IMR-90 (cell line): ENCODE measurements around the gene EPAS1. TPM values are rescaled to one million over a fixed set of nuclear protein-coding genes. Genes with fewer than 3 reads are reported as not detected.

ENCODE experiments used
- ATAC-seq: fragments of 200-7000 bp; cut with Tn5 transposase; 2 replicates; pipeline ENCODE4 v1.9.1; 2020; ENCODE audit warnings: low read depth, mild to moderate bottlenecking, moderate library complexity
- BruUV-seq: library from RNA; stranded (reverse); fragments of 400-500 nt; replicated peaks from 2 replicates; lab custom pipeline; 2021; lab: Mats Ljungman, UMichigan
- CTCF ChIA-PET: fragments of 300-600 bp; formaldehyde crosslinking; extraction: SDS; loops from one replicate; lab custom pipeline; 2021; ENCODE audit warnings: antibody characterized with exemption; lab: Yijun Ruan, JAX
- POLR2A ChIA-PET: fragments of 300-600 bp; sonication (Branson Sonifier 250); formaldehyde crosslinking; loops from one replicate; lab custom pipeline; 2022; ENCODE audit warnings: antibody characterized with exemption; ENCODE audit not compliant: unreplicated experiment; lab: Charles Lee
- DNase-seq: peaks from one replicate; pipeline ENCODE4 v3.0.0; 2013
- H2AFZ ChIP-seq: replicated peaks from 2 replicates; pipeline ENCODE3; 2013; ENCODE audit warnings: low read length, mild to moderate bottlenecking; ENCODE audit not compliant: poor library complexity
- H2AK5ac ChIP-seq: 2 replicates; pipeline ENCODE4 v1.6.1; 2013; ENCODE audit warnings: low read depth, low read length, inconsistent platforms
- H2AK9ac ChIP-seq: replicated peaks from 2 replicates; pipeline ENCODE3; 2013; ENCODE audit warnings: mild to moderate bottlenecking, low read depth, low read length, moderate library complexity; ENCODE audit not compliant: poor library complexity
- H2BK120ac ChIP-seq: 2 replicates; pipeline ENCODE4 v1.6.1; 2013; ENCODE audit warnings: low read depth, low read length, inconsistent platforms
- H2BK15ac ChIP-seq: 3 replicates; pipeline ENCODE4 v1.6.1; 2013; ENCODE audit warnings: low read depth, low read length, inconsistent platforms
- H2BK20ac ChIP-seq: 2 replicates; pipeline ENCODE4 v1.6.1; 2013; ENCODE audit warnings: low read depth, mild to moderate bottlenecking, inconsistent platforms, low read length, moderate library complexity
- H2BK5ac ChIP-seq: 2 replicates; pipeline ENCODE4 v1.6.1; 2013; ENCODE audit warnings: mild to moderate bottlenecking, low read depth, low read length, inconsistent platforms; ENCODE audit not compliant: poor library complexity, severe bottlenecking
- H3K14ac ChIP-seq: replicated peaks from 2 replicates; pipeline ENCODE4 v1.6.1; 2013; ENCODE audit warnings: low read depth, low read length, inconsistent platforms
- H3K18ac ChIP-seq: 2 replicates; pipeline ENCODE4 v1.6.1; 2013; ENCODE audit warnings: low read depth, low read length, control low read depth
- H3K23ac ChIP-seq: 2 replicates; pipeline ENCODE4 v1.6.1; 2013; ENCODE audit warnings: low read depth, low read length, inconsistent platforms
- H3K27ac ChIP-seq: 2 replicates; pipeline ENCODE4 v1.5.1; 2013; ENCODE audit warnings: mild to moderate bottlenecking, control low read depth, low read length; ENCODE audit not compliant: insufficient read depth
- H3K27me3 ChIP-seq: 2 replicates; pipeline ENCODE4 v1.6.1; 2013; ENCODE audit warnings: low read length; ENCODE audit not compliant: control insufficient read depth, insufficient read depth
- H3K36me3 ChIP-seq: 2 replicates; pipeline ENCODE4 v1.6.1; 2013; ENCODE audit warnings: low read length, mixed read lengths; ENCODE audit not compliant: control insufficient read depth, insufficient read depth
- H3K4ac ChIP-seq: 2 replicates; pipeline ENCODE4 v1.6.1; 2013; ENCODE audit warnings: low read depth, low read length, inconsistent platforms
- H3K4me1 ChIP-seq: 2 replicates; pipeline ENCODE4 v1.6.1; 2013; ENCODE audit warnings: low read length, mixed read lengths; ENCODE audit not compliant: control insufficient read depth, insufficient read depth
- H3K4me2 ChIP-seq: 2 replicates; pipeline ENCODE4 v1.6.1; 2013; ENCODE audit warnings: low read depth, mild to moderate bottlenecking, control low read depth, low read length, moderate library complexity
- H3K4me3 ChIP-seq: 2 replicates; pipeline ENCODE4 v1.5.1; 2013; ENCODE audit warnings: low read depth, mild to moderate bottlenecking, control low read depth, low read length, moderate library complexity; ENCODE audit not compliant: insufficient read depth
- H3K56ac ChIP-seq: 2 replicates; pipeline ENCODE4 v1.6.1; 2013; ENCODE audit warnings: low read length, inconsistent platforms; ENCODE audit not compliant: insufficient read depth; ENCODE audit errors: extremely low read depth
- H3K79me1 ChIP-seq, 2 experiments: 2 replicates each; pipeline ENCODE4 v1.6.1; 2013; ENCODE audit warnings: low read length in 2 of 2, inconsistent platforms in 1 of 2, low read depth in 1 of 2
- H3K9ac ChIP-seq: 2 replicates; pipeline ENCODE4 v1.6.1; 2013; ENCODE audit warnings: low read depth, low read length, control low read depth
- H3K9me1 ChIP-seq: 2 replicates; pipeline ENCODE4 v1.6.1; 2013; ENCODE audit warnings: low read length, inconsistent platforms; ENCODE audit not compliant: insufficient read depth
- H3K9me3 ChIP-seq: 2 replicates; pipeline ENCODE4 v1.6.1; 2013; ENCODE audit warnings: low read length; ENCODE audit not compliant: control insufficient read depth, insufficient read depth
- H4K20me1 ChIP-seq: 2 replicates; pipeline ENCODE4 v1.6.1; 2013; ENCODE audit warnings: low read length, inconsistent platforms; ENCODE audit not compliant: insufficient read depth
- H4K5ac ChIP-seq: 2 replicates; pipeline ENCODE4 v1.6.1; 2013; ENCODE audit warnings: mild to moderate bottlenecking, low read depth, low read length, control low read depth
- H4K8ac ChIP-seq, 2 experiments: 2 replicates each; pipeline ENCODE4 v1.6.1; 2013; ENCODE audit warnings: low read depth in 2 of 2, low read length in 2 of 2, control low read depth in 1 of 2, inconsistent platforms in 1 of 2
- H4K91ac ChIP-seq: 2 replicates; pipeline ENCODE4 v1.6.1; 2013; ENCODE audit warnings: low read depth, low read length, inconsistent platforms; ENCODE audit not compliant: insufficient read depth
- BHLHE40 ChIP-seq: fragments of 150-350 bp; IDR thresholded peaks from 2 replicates; pipeline ENCODE4 v1.6.1; 2016; ENCODE audit warnings: mild to moderate bottlenecking, low read depth, low read length
- CEBPB ChIP-seq: IDR thresholded peaks from 2 replicates; pipeline ENCODE4 v1.6.1; 2012; ENCODE audit warnings: low read depth, low read length, improper control_type of control experiment
- CTCF ChIP-seq: conservative IDR thresholded peaks from 2 replicates; pipeline ENCODE4 v1.5.1; 2012; ENCODE audit warnings: mild to moderate bottlenecking, low read depth, low read length, improper control_type of control experiment
- MAFK ChIP-seq: IDR thresholded peaks from 2 replicates; pipeline ENCODE4 v1.6.1; 2012; ENCODE audit warnings: low read depth, low read length, improper control_type of control experiment
- MAZ ChIP-seq: IDR thresholded peaks from 2 replicates; pipeline ENCODE4 v1.6.1; 2012; ENCODE audit warnings: low read depth, mild to moderate bottlenecking, low read length, improper control_type of control experiment, moderate library complexity, borderline replicate concordance
- NFE2L2 ChIP-seq: fragments of 150-350 bp; IDR thresholded peaks from 2 replicates; pipeline ENCODE4 v1.6.1; 2016; ENCODE audit warnings: low read depth, mild to moderate bottlenecking, low read length
- POLR2A ChIP-seq: IDR thresholded peaks from 2 replicates; pipeline ENCODE4 v1.6.1; 2012; ENCODE audit warnings: mild to moderate bottlenecking, low read depth, low read length
- RFX5 ChIP-seq: IDR thresholded peaks from 2 replicates; pipeline ENCODE4 v1.8.0; 2012; ENCODE audit warnings: low read depth, mild to moderate bottlenecking, low read length, moderate library complexity
- WGBS, 2 experiments: methylation state at CpG; one replicate each; pipeline versions ENCODE4 v1.1.5 to v1.1.7; 2013; ENCODE audit warnings: missing lambda C conversion rate in 2 of 2; ENCODE audit not compliant: insufficient read length in 1 of 2; ENCODE audit errors: extremely low coverage in 2 of 2; 5-methylcytosine and 5-hydroxymethylcytosine counted together
- dilution Hi-C: fragments of 300-500 bp; cut with HindIII; formaldehyde crosslinking; loops from one replicate; pipeline ENCODE4 v1.14.3; 2018; ENCODE audit warnings: low sequenced_read_pairs; ENCODE audit not compliant: unreplicated experiment
- in situ Hi-C: fragments of 300-500 bp; cut with MboI; formaldehyde crosslinking; loops from 3 replicates; pipeline ENCODE4 v1.14.3; 2019; ENCODE audit warnings: low sequenced_read_pairs, inconsistent platforms, mixed read lengths
- intact Hi-C: fragments of 100-400 bp; cut with micrococcal nuclease; formaldehyde crosslinking; loops from 2 replicates; pipeline ENCODE4 v1.10.0; 2022
- polyA plus RNA-seq, 3 experiments: library from polyadenylated mRNA; depleted of rRNA; stranded (reverse); fragments of >200 nt; gene quantifications; 2 replicates each; pipeline ENCODE4 v1.2.3, GENCODE V29; 2012; ENCODE audit warnings: low replicate concordance in 1 of 3
- total RNA-seq: library from RNA; depleted of rRNA; stranded (reverse); fragments of >200 nt; gene quantifications from 2 replicates; pipeline ENCODE4 v1.2.3, GENCODE V29; 2012

Gene EPAS1
- total and polyA plus RNA-seq, 2 of the 4 experiments (the other 2 are of a cell fraction), result 40.7 to 120 TPM

GRCh38 chr2:46306988-46307655 lies 9.9 kb downstream of the EPAS1 start:
- Histone ChIP-seq H4K5ac (no peak overlapping the region), H4K8ac (no peak overlapping the region), H2AK5ac (peak overlapping the region; percentile 56; the same call in 1 of the 2 replicates), H2BK20ac (no peak overlapping the region), H4K91ac (no peak overlapping the region), H3K9me3 (no peaks in the 10 kb centered on the region), H3K4me2 (no peak overlapping the region), H3K9ac (no peak overlapping the region), H2BK120ac (no peak overlapping the region), H3K27ac (no peak overlapping the region), H3K4me1 (peaks cover 33% of the 10 kb centered on the region), H2BK15ac (no peak overlapping the region), H2AK9ac (no peak overlapping the region), H3K79me1 (peaks cover 27 to 91% of the 10 kb centered on the region in 2 experiments), H4K20me1 (peaks cover 99% of the 10 kb centered on the region), H3K9me1 (peaks cover 47% of the 10 kb centered on the region), H3K23ac (peak overlapping the region; percentile 20; the same call in 1 of the 2 replicates), H3K36me3 (peaks cover 20% of the 10 kb centered on the region), H3K27me3 (no peaks in the 10 kb centered on the region), H3K14ac (no peak overlapping the region; the same call in 1 of the 2 replicates), H3K4ac (no peak overlapping the region), H2BK5ac (no peak overlapping the region), H3K4me3 (no peak overlapping the region), H3K56ac (no peak overlapping the region), H2AFZ (no peak overlapping the region), H3K18ac (no peak overlapping the region)
- BruUV-seq, result no TSS peak
- ATAC-seq (no peak), DNase-seq (no peak)
- ChIA-PET CTCF (no interaction called here), POLR2A (no interaction called here)
- TF ChIP-seq CEBPB, result no peak
- no peak for TF ChIP-seq RFX5
- TF ChIP-seq POLR2A, result no peak
- no peak for TF ChIP-seq MAZ
- no peak for TF ChIP-seq NFE2L2
- TF ChIP-seq CTCF, result no peak
- TF ChIP-seq MAFK, result no peak
- no peak for TF ChIP-seq BHLHE40
- intact Hi-C loops (no loop called here), dilution Hi-C loops (no loop called here), in situ Hi-C loops (loop anchor here (5.0 to 25.0 kb wide), 2 partner anchors 55 to 670 kb away; no protein-coding TSS in a partner anchor)
- no CpG with 5 or more reads among the region's 8 CpGs for WGBS, 2 experiments
